Measurements from ENCODE around the gene SERPIND1.

The SERPIND1 gene

GRCh38 chr22:20799449-20799848 is 25.5 kb downstream of the SERPIND1 start:
- H3K4me3 Mint-ChIP-seq, result no peak overlapping the region
- H3K27ac Mint-ChIP-seq, result no peak overlapping the region
- H3K9me3 Mint-ChIP-seq, result no peaks in the 10 kb centered on the region
- intact Hi-C loops (cut with micrococcal nuclease), result no loop called here
- H3K27me3 Mint-ChIP-seq, result no peaks in the 10 kb centered on the region
- H3K4me1 Mint-ChIP-seq (ENCODE audit: low read depth), result no peaks in the 10 kb centered on the region
- H3K36me3 Mint-ChIP-seq (ENCODE audit: low read depth), result peaks cover 100% of the 10 kb centered on the region

GRCh38 chr22:20802452-20802851 is 28.5 kb downstream of the SERPIND1 start:
- Mint-ChIP-seq H3K36me3 (ENCODE audit: low read depth) (peaks cover 96% of the 10 kb centered on the region), H3K27ac (no peak overlapping the region), H3K4me1 (ENCODE audit: low read depth) (no peaks in the 10 kb centered on the region), H3K27me3 (no peaks in the 10 kb centered on the region), H3K9me3 (no peaks in the 10 kb centered on the region), H3K4me3 (no peak overlapping the region)
- intact Hi-C loops (cut with micrococcal nuclease), result loop anchor here (10.0 kb wide), 1 partner anchor 62 kb away; no protein-coding TSS in a partner anchor

- no peaks in the 10 kb centered on the region for H3K9me3 Mint-ChIP-seq
- peaks cover 96% of the 10 kb centered on the region for H3K36me3 Mint-ChIP-seq (ENCODE audit: low read depth)
- intact Hi-C loops (cut with micrococcal nuclease), result loop anchor here (10.0 kb wide), 1 partner anchor 62 kb away; no protein-coding TSS in a partner anchor
- no peak overlapping the region for H3K27ac Mint-ChIP-seq
- no peaks in the 10 kb centered on the region for H3K4me1 Mint-ChIP-seq (ENCODE audit: low read depth)
- H3K27me3 Mint-ChIP-seq, result no peaks in the 10 kb centered on the region
- no peak overlapping the region for H3K4me3 Mint-ChIP-seq
Observed at GRCh38 chr22:20802922-20803553, 29.1 kb downstream of the SERPIND1 start.

DNA sequence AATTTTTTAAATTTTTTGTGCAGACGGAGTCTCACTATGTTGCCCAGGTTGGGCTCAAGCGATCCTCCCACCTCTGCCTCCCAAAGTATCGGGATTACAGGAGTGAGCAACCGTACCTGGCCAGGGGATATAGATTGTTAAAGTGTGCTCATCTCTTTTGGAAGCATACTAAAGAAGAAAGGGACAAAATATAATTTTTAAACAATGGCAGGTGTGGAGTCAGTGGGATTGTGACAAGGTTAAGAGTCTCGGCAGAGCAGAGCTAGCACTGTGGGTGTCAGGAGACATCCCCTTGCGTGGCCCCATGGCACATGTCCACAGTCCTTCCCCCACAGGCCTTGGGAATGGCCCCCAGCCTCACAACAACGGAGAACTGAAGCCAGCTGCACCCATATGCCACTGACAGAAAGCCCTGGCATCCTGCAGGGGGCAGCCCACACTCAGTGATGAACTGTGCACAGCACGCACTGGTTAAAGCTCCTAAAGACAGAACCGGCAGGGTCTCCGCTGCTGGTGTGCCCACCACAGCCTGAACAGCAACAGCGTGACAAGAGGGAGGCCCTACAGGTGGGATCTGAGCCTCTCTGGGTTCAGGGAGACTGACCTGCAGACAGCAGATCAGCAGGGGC is 29.9 kb downstream of the SERPIND1 start:
- peaks cover 96% of the 10 kb centered on the region for H3K36me3 Mint-ChIP-seq (ENCODE audit: low read depth)
- H3K4me1 Mint-ChIP-seq (ENCODE audit: low read depth), result no peaks in the 10 kb centered on the region
- intact Hi-C loops (cut with micrococcal nuclease), result loop anchor here (10.0 kb wide), 1 partner anchor 61 kb away; no protein-coding TSS in a partner anchor
- no peak overlapping the region for H3K4me3 Mint-ChIP-seq
- no peak overlapping the region for H3K27ac Mint-ChIP-seq
- H3K27me3 Mint-ChIP-seq, result no peaks in the 10 kb centered on the region
- H3K9me3 Mint-ChIP-seq, result no peaks in the 10 kb centered on the region

- H3K27me3 Mint-ChIP-seq, result no peaks in the 10 kb centered on the region
- intact Hi-C loops (cut with micrococcal nuclease), result loop anchor here (10.0 kb wide), 1 partner anchor 60 kb away; no protein-coding TSS in a partner anchor
- no peaks in the 10 kb centered on the region for H3K4me1 Mint-ChIP-seq (ENCODE audit: low read depth)
- H3K27ac Mint-ChIP-seq, result no peak overlapping the region
- H3K9me3 Mint-ChIP-seq, result no peaks in the 10 kb centered on the region
- no peak overlapping the region for H3K4me3 Mint-ChIP-seq
- peaks cover 96% of the 10 kb centered on the region for H3K36me3 Mint-ChIP-seq (ENCODE audit: low read depth)
Observed at GRCh38 chr22:20804650-20805049, 30.7 kb downstream of the SERPIND1 start.

GRCh38 chr22:20805972-20806471 is 32.1 kb downstream of the SERPIND1 start:
- intact Hi-C loops (cut with micrococcal nuclease), result loop anchor here (10.0 kb wide), 1 partner anchor 59 kb away; no protein-coding TSS in a partner anchor
- Mint-ChIP-seq H3K27me3 (no peaks in the 10 kb centered on the region), H3K36me3 (ENCODE audit: low read depth) (peaks cover 96% of the 10 kb centered on the region), H3K4me1 (ENCODE audit: low read depth) (no peaks in the 10 kb centered on the region), H3K4me3 (no peak overlapping the region), H3K27ac (no peak overlapping the region), H3K9me3 (no peaks in the 10 kb centered on the region)

DNA sequence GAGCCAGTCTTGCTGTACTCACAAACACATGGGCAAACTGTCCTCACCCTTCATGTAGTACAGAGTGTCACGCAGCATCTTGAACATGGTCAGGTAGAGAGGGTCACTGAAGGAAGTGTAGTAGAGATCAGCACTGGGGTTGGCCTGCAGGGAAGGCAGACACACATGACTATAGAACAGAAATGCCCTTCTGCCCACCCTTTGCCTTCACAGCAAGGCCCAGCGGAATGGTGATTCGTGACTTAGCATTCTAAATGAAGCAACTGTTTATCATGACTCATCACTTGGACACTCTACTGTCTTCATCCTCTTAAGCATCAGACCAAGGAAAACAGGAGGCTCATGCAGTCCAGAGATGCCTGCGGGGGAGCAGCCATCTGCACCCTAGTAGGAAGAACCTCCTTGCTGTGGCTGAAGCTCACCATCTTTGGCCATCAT is 33.4 kb downstream of the SERPIND1 start:
- Mint-ChIP-seq H3K36me3 (ENCODE audit: low read depth) (peaks cover 96% of the 10 kb centered on the region), H3K4me3 (no peak overlapping the region), H3K27ac (no peak overlapping the region), H3K4me1 (ENCODE audit: low read depth) (no peaks in the 10 kb centered on the region), H3K9me3 (no peaks in the 10 kb centered on the region), H3K27me3 (no peaks in the 10 kb centered on the region)
- intact Hi-C loops (cut with micrococcal nuclease), result loop anchor here (10.0 kb wide), 1 partner anchor 57 kb away; no protein-coding TSS in a partner anchor

DNA sequence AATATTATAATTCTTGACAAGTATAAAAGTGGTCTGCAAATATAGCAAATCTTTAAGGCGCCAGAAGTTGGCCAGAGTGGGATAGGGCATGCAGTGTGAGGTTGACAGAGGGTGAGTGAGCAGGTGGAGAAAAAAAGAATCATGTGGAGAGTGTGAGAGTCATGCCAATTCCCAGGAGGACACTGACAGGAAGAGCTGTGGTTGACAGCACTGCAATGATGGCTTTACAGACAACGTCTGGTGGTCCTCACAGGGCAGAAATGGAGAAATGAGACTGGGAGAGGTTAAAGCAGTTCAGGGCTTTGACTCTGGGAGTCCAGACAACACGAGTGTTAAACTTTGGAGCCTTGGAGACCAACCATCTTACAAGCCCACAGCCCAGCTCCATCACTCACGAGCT is 34.9 kb downstream of the SERPIND1 start:
- intact Hi-C loops (cut with micrococcal nuclease), result loop anchor here (10.0 kb wide), 1 partner anchor 56 kb away; no protein-coding TSS in a partner anchor
- Mint-ChIP-seq H3K4me1 (ENCODE audit: low read depth) (no peaks in the 10 kb centered on the region), H3K4me3 (no peak overlapping the region), H3K9me3 (no peaks in the 10 kb centered on the region), H3K36me3 (ENCODE audit: low read depth) (peaks cover 96% of the 10 kb centered on the region), H3K27me3 (no peaks in the 10 kb centered on the region), H3K27ac (no peak overlapping the region)

- Mint-ChIP-seq H3K4me1 (ENCODE audit: low read depth) (no peaks in the 10 kb centered on the region), H3K36me3 (ENCODE audit: low read depth) (peaks cover 96% of the 10 kb centered on the region), H3K27ac (no peak overlapping the region), H3K9me3 (no peaks in the 10 kb centered on the region), H3K27me3 (no peaks in the 10 kb centered on the region), H3K4me3 (no peak overlapping the region)
- intact Hi-C loops (cut with micrococcal nuclease), result loop anchor here (10.0 kb wide), 1 partner anchor 55 kb away; no protein-coding TSS in a partner anchor
Observed at GRCh38 chr22:20809538-20810185, 35.7 kb downstream of the SERPIND1 start.

DNA sequence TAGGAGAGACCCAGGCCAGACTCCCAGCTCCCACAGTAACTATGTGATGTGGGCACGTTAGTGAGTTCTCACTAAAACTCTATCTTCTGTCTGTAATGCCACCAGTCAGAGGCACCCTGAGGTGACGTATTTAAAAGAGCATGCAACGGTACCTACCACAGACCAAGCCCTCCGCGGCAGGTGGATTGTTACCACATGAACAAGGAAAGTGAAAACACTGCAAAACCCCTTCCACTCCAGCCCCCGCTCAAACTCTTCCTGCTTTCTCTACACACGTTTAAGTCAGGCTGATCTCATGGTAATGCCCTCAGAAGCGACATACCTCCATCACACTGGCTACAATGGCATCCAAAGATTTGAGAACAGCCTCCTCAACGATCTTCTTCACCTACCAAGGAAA is 36.7 kb downstream of the SERPIND1 start:
- H3K9me3 Mint-ChIP-seq, result no peaks in the 10 kb centered on the region
- no peaks in the 10 kb centered on the region for H3K4me1 Mint-ChIP-seq (ENCODE audit: low read depth)
- H3K36me3 Mint-ChIP-seq (ENCODE audit: low read depth), result peaks cover 91% of the 10 kb centered on the region
- no peaks in the 10 kb centered on the region for H3K27me3 Mint-ChIP-seq
- intact Hi-C loops (cut with micrococcal nuclease), result no loop called here
- no peak overlapping the region for H3K27ac Mint-ChIP-seq
- no peak overlapping the region for H3K4me3 Mint-ChIP-seq

DNA sequence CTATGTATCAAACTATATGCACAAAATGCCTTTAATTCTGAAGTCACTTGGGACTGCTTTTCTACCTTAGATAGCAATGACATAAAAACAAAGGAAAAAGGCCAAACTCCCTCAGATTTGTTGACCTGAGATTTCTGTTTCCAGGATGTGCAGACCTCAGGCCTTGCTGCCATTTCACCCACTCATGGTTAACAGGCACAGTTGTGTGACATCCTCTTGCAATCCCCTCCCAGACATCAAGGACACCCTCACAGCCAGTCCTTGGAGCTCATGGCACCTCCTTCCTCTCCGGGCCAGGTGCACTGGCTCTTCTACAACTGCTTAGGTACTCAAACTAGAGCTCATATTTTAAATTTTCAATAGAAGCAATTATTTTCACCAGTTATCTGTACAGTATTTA is 37.3 kb downstream of the SERPIND1 start:
- intact Hi-C loops (cut with micrococcal nuclease), result no loop called here
- no peaks in the 10 kb centered on the region for H3K9me3 Mint-ChIP-seq
- peaks cover 91% of the 10 kb centered on the region for H3K36me3 Mint-ChIP-seq (ENCODE audit: low read depth)
- no peak overlapping the region for H3K27ac Mint-ChIP-seq
- no peak overlapping the region for H3K4me3 Mint-ChIP-seq
- no peaks in the 10 kb centered on the region for H3K4me1 Mint-ChIP-seq (ENCODE audit: low read depth)
- H3K27me3 Mint-ChIP-seq, result no peaks in the 10 kb centered on the region

GRCh38 chr22:20811971-20812660 is 38.2 kb downstream of the SERPIND1 start:
- no peak overlapping the region for H3K27ac Mint-ChIP-seq
- intact Hi-C loops (cut with micrococcal nuclease), result no loop called here
- peaks cover 95% of the 10 kb centered on the region for H3K36me3 Mint-ChIP-seq (ENCODE audit: low read depth)
- no peaks in the 10 kb centered on the region for H3K9me3 Mint-ChIP-seq
- H3K4me1 Mint-ChIP-seq (ENCODE audit: low read depth), result no peaks in the 10 kb centered on the region
- H3K27me3 Mint-ChIP-seq, result no peaks in the 10 kb centered on the region
- no peak overlapping the region for H3K4me3 Mint-ChIP-seq

GRCh38 chr22:20813056-20813455 is 39.1 kb downstream of the SERPIND1 start:
- no peak overlapping the region for H3K27ac Mint-ChIP-seq
- H3K4me1 Mint-ChIP-seq (ENCODE audit: low read depth), result no peaks in the 10 kb centered on the region
- intact Hi-C loops (cut with micrococcal nuclease), result no loop called here
- peaks cover 95% of the 10 kb centered on the region for H3K36me3 Mint-ChIP-seq (ENCODE audit: low read depth)
- no peaks in the 10 kb centered on the region for H3K9me3 Mint-ChIP-seq
- H3K27me3 Mint-ChIP-seq, result no peaks in the 10 kb centered on the region
- H3K4me3 Mint-ChIP-seq, result no peak overlapping the region
